ENCODE results near the gene GAREM2.

- TF ChIP-seq POLR2A (IDR thresholded peaks at IDR 0.05) (no peak), CTCF (IDR thresholded peaks at IDR 0.05) (no peak), POLR2AphosphoS5 (IDR thresholded peaks at IDR 0.05) (no peak)
These were observed 31.6 kb upstream of the GAREM2 start for GRCh38 chr2:26141145-26141769.
